Measurements from ENCODE around the gene CFTR. TPM values are rescaled to one million over a fixed set of nuclear protein-coding genes. Genes with fewer than 3 reads are reported as not detected.

CFTR gene
- total RNA-seq, 1 experiment from 2014 or later = 1.2 TPM

DNA sequence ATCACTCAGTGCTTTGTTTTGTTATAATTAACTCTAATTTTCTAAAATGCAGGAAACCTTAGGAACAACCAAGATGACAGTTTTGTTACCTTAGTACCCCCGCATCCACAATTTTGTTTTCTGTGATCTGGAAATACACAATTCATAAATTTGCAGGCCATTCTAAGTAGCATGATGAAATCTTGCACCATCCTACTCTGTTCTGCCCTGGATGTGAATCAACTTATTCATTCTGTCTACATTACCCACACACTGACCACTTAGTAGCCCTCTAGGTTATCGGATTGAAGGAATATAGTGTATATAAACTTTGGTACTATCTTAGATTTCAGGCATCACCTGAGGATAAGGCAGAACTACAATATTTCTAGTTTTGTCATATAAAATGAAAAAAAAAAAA is 237.5 kb downstream of the CFTR start:
- H3K4me1 ChIP-seq (ENCODE audit: insufficient read depth, low read length) = no peaks in the 10 kb centered on the region
- H3K9me3 ChIP-seq (ENCODE audit: control insufficient read depth, low read depth, low read length) = no peaks in the 10 kb centered on the region
- no peak overlapping the region for H3K4ac ChIP-seq (ENCODE audit: low read depth, low read length)
- H2AK5ac ChIP-seq (ENCODE audit: insufficient read length, low read length) = no peak overlapping the region
- Mint-ChIP-seq H3K4me3 (no peak overlapping the region), H3K27me3 (ENCODE audit: low read depth) (no peaks in the 10 kb centered on the region), H3K9me3 (no peaks in the 10 kb centered on the region), H3K27ac (no peak overlapping the region), H3K36me3 (ENCODE audit: insufficient read depth in 1 of 3, low read depth in 3 of 3) (peaks cover 4 to 53% (median 16%) of the 10 kb centered on the region in 3 experiments; a peak in 5 of 7 replicates), H3K4me1 (peaks cover 0 to 4% of the 10 kb centered on the region in 2 experiments; a peak in 2 of 4 replicates)
- no peak overlapping the region for H3K14ac ChIP-seq (ENCODE audit: insufficient read depth, low read length)
- no CpG with 5 or more reads among the region's 2 CpGs for WGBS (ENCODE audit: extremely low coverage, insufficient read length, low lambda C conversion rate)
- H2AFZ ChIP-seq (ENCODE audit: low read length) = no peak overlapping the region
- no peak overlapping the region for H2BK20ac ChIP-seq (ENCODE audit: low read depth, low read length, poor library complexity, severe bottlenecking)
- no peak overlapping the region for H3K4me2 ChIP-seq (ENCODE audit: insufficient read depth, insufficient read length, low read length)
- no peak for DNase-seq
- H3K23ac ChIP-seq (ENCODE audit: insufficient read length, low read depth, low read length) = no peak overlapping the region
- no peak overlapping the region for H4K8ac ChIP-seq (replicated peaks; ENCODE audit: insufficient read length, low read depth, low read length)
- no peak overlapping the region for H4K91ac ChIP-seq (ENCODE audit: insufficient read length, low read depth, low read length)
- no peak overlapping the region for H2BK120ac ChIP-seq (ENCODE audit: low read depth, low read length, poor library complexity, severe bottlenecking)
- no peak overlapping the region for H3K18ac ChIP-seq (ENCODE audit: insufficient read length, low read depth, low read length)
- H3K9ac ChIP-seq (ENCODE audit: extremely low read depth, insufficient read length, low read length) = no peak overlapping the region
- H3K27ac ChIP-seq (ENCODE audit: insufficient read length, low read depth, low read length) = no peak overlapping the region
- no peak overlapping the region for H2BK12ac ChIP-seq (ENCODE audit: insufficient read length, low read depth, low read length)
- H3K27me3 ChIP-seq (ENCODE audit: insufficient read depth, low read length) = no peaks in the 10 kb centered on the region
- TF ChIP-seq CTCF (conservative IDR thresholded peaks at IDR 0.05) = no peak
- H3K79me2 ChIP-seq (ENCODE audit: insufficient read depth, low read length) = no peaks in the 10 kb centered on the region
- no peak overlapping the region for H2BK5ac ChIP-seq (ENCODE audit: insufficient read length, low read length)
- no peak overlapping the region for H3T11ph ChIP-seq (ENCODE audit: low read length)
- no peak overlapping the region for H2BK15ac ChIP-seq (ENCODE audit: low read depth, low read length)
- no peaks in the 10 kb centered on the region for H3K79me1 ChIP-seq (ENCODE audit: insufficient read depth, low read depth, low read length, poor library complexity, severe bottlenecking)
- no peaks in the 10 kb centered on the region for H4K20me1 ChIP-seq (ENCODE audit: control insufficient read depth, insufficient read depth, insufficient read length)
- H3K56ac ChIP-seq (ENCODE audit: insufficient read length, low read depth, low read length) = no peak overlapping the region
- H4K5ac ChIP-seq (ENCODE audit: insufficient read length, low read depth, low read length) = no peak overlapping the region
- H3K23me2 ChIP-seq (ENCODE audit: insufficient read length, low read depth, low read length, poor library complexity, severe bottlenecking) = no peaks in the 10 kb centered on the region

Other genes with a start within 250 kb of the CFTR start
- gene WNT2, start 157.0 kb upstream of the CFTR start, total RNA-seq (2021) = not detected in 2 replicates
- gene ASZ1, start 52.5 kb upstream of the CFTR start, total RNA-seq (2021) = not detected in 2 replicates